ENCODE data around the gene CLRN2. TPM values are rescaled to one million over a fixed set of nuclear protein-coding genes. Genes with fewer than 3 reads are reported as not detected.

Gene CLRN2
- total and polyA plus RNA-seq, 2 donors from 2014 or later = not detected

DNA sequence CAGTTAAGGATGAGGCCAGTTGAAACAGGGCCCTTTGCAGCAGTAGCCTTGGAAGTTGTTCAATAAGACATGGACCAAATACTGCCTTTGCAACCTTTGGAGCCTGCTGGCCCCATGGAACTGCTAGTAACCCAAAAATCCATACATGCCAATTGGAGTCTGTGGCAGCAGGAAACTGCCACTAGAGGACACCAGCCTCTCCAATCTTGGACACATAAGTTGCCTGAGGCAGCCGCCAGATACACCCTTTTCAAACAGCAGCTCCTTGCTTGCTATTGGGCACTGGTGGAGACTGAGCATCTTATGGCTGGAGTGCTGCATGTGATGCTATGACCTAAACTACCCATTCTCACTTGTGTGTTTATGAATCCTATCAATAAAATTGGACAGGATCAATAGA is 47.2 kb downstream of the CLRN2 start:
- no peak overlapping the region for H3K4me3 ChIP-seq (ENCODE audit: low read length in 3 of 3)
- DNase-seq = no peak
- TF ChIP-seq, protein P1, sequence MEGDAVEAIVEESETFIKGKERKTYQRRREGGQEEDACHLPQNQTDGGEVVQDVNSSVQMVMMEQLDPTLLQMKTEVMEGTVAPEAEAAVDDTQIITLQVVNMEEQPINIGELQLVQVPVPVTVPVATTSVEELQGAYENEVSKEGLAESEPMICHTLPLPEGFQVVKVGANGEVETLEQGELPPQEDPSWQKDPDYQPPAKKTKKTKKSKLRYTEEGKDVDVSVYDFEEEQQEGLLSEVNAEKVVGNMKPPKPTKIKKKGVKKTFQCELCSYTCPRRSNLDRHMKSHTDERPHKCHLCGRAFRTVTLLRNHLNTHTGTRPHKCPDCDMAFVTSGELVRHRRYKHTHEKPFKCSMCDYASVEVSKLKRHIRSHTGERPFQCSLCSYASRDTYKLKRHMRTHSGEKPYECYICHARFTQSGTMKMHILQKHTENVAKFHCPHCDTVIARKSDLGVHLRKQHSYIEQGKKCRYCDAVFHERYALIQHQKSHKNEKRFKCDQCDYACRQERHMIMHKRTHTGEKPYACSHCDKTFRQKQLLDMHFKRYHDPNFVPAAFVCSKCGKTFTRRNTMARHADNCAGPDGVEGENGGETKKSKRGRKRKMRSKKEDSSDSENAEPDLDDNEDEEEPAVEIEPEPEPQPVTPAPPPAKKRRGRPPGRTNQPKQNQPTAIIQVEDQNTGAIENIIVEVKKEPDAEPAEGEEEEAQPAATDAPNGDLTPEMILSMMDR (IDR thresholded peaks at IDR 0.05; ENCODE audit: borderline replicate concordance, extremely low read depth, insufficient read depth) = no peak
- FAIRE-seq = no peak
- no peaks in the 10 kb centered on the region for H3K36me3 ChIP-seq (ENCODE audit: control insufficient read depth in 2 of 3, insufficient read depth in 3 of 3, low read length in 3 of 3)
- no peaks in the 10 kb centered on the region for H3K4me1 ChIP-seq (ENCODE audit: control insufficient read depth in 2 of 3, insufficient read depth in 2 of 3, low read depth in 1 of 3, low read length in 3 of 3)
- intact Hi-C loops (cut with DNase I) = no loop called here
- no peak overlapping the region for H3K9ac ChIP-seq (ENCODE audit: low read length in 3 of 3)
- H3K9me3 ChIP-seq (ENCODE audit: control insufficient read depth in 2 of 3, insufficient read depth in 1 of 3, low read length in 3 of 3) = no peaks in the 10 kb centered on the region
- H3K27ac ChIP-seq (ENCODE audit: low read depth in 2 of 2, low read length in 2 of 2) = no peak overlapping the region
- H3K27me3 ChIP-seq (ENCODE audit: control insufficient read depth, insufficient read depth, low read length) = no peaks in the 10 kb centered on the region

DNA sequence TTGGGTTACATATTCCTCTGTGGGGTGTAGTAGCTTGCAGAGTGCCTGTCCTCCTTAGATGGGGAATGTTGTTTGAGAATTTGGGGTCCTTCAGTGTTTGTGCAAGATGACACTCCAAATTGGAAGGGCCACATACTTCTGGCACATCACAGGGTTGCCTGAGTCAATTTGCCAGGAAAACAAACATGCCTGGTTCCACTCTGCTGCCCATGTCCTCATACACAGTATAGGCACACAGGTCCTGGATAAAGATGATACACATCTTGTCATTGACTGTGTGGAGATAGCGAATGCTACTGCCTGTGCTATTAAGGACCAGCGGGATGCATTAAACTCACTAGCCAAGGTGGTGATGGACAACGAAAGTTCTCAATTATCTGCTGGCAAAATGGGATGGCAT is 50.9 kb downstream of the CLRN2 start:
- Histone ChIP-seq H3K9ac (ENCODE audit: low read length in 3 of 3) (no peak overlapping the region), H3K27ac (ENCODE audit: low read depth in 2 of 2, low read length in 2 of 2) (no peak overlapping the region), H3K4me3 (ENCODE audit: low read length in 3 of 3) (no peak overlapping the region), H3K4me1 (ENCODE audit: control insufficient read depth in 2 of 3, insufficient read depth in 2 of 3, low read depth in 1 of 3, low read length in 3 of 3) (no peaks in the 10 kb centered on the region), H3K36me3 (ENCODE audit: control insufficient read depth in 2 of 3, insufficient read depth in 3 of 3, low read length in 3 of 3) (no peaks in the 10 kb centered on the region), H3K27me3 (ENCODE audit: control insufficient read depth, insufficient read depth, low read length) (no peaks in the 10 kb centered on the region), H3K9me3 (ENCODE audit: control insufficient read depth in 2 of 3, insufficient read depth in 1 of 3, low read length in 3 of 3) (no peaks in the 10 kb centered on the region)
- TF ChIP-seq, protein P1 (IDR thresholded peaks at IDR 0.05; ENCODE audit: borderline replicate concordance, extremely low read depth, insufficient read depth) = no peak
- FAIRE-seq (no peak), DNase-seq (no peak)
- intact Hi-C loops (cut with DNase I) = no loop called here

DNA sequence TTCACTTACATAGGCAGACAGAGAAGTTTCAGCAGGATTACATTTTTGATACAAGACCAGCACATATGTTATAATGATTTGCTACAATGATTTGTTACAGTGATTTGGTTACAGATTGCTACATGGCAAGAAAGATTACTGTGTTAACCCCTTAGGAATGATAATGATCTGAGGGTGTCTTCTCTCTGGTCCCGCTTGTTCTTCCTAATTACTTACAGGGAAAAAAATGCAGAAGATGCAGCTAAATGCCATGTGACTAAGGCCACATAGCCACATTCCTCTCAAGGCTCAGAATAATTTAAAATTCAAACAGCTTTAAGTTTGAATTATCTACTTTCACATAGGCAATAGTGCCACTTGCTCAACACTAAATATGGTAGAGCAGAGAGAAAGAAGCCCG is 52.3 kb downstream of the CLRN2 start:
- FAIRE-seq = no peak

More for the DNA sequence above, 52.3 kb downstream of the CLRN2 start:
- Histone ChIP-seq H3K4me1 (ENCODE audit: control insufficient read depth in 2 of 3, insufficient read depth in 2 of 3, low read depth in 1 of 3, low read length in 3 of 3) (no peaks in the 10 kb centered on the region), H3K27ac (ENCODE audit: low read depth in 2 of 2, low read length in 2 of 2) (no peak overlapping the region), H3K4me3 (ENCODE audit: low read length in 3 of 3) (no peak overlapping the region), H3K9ac (ENCODE audit: low read length in 3 of 3) (no peak overlapping the region), H3K9me3 (ENCODE audit: control insufficient read depth in 2 of 3, insufficient read depth in 1 of 3, low read length in 3 of 3) (no peaks in the 10 kb centered on the region), H3K27me3 (ENCODE audit: control insufficient read depth, insufficient read depth, low read length) (no peaks in the 10 kb centered on the region), H3K36me3 (ENCODE audit: control insufficient read depth in 2 of 3, insufficient read depth in 3 of 3, low read length in 3 of 3) (no peaks in the 10 kb centered on the region)
- DNase-seq = no peak
- intact Hi-C loops (cut with DNase I) = no loop called here
- TF ChIP-seq, protein P1 (IDR thresholded peaks at IDR 0.05; ENCODE audit: borderline replicate concordance, extremely low read depth, insufficient read depth) = no peak
